K562 (cell line): ENCODE data around the gene HPSE2. TPM values are rescaled to one million over a fixed set of nuclear protein-coding genes. Genes with fewer than 3 reads are reported as not detected.

Source experiments
- ATAC-seq: fragments of 200-7000 bp; cut with Tn5 transposase; 3 replicates; pipeline ENCODE4 v1.9.1; 2020; ENCODE audit warnings: moderate library complexity
- BruUV-seq: library from RNA; stranded (reverse); fragments of 400-500 nt; replicated peaks from 2 replicates; lab custom pipeline; 2021; lab: Mats Ljungman, UMichigan
- CTCF ChIA-PET: fragments of 300-600 bp; formaldehyde crosslinking; extraction: SDS; loops from one replicate; lab custom pipeline; 2021; ENCODE audit warnings: low intra/inter-chr PET ratio; lab: Yijun Ruan, JAX
- POLR2A ChIA-PET: fragments of 300-600, 350-650 bp; sonication (Branson Sonifier 250); formaldehyde crosslinking; extraction: SDS; loops from one replicate; lab custom pipeline; 2021; ENCODE audit warnings: antibody characterized with exemption, inconsistent platforms; lab: Yijun Ruan, JAX
- DNase-seq, 4 experiments: peaks; one replicate each; pipeline versions ENCODE4 v3.0.0 to v3.0.0-alpha.2; 2011 to 2018; ENCODE audit warnings: low spot score in 3 of 4, mixed read lengths in 3 of 4; ENCODE audit errors: extremely low read depth in 1 of 4
- FAIRE-seq: peaks from 2 replicates; lab custom pipeline; 2011; peaks lifted over from hg19 to GRCh38; lab: Jason Lieb, UNC
- H2AFZ ChIP-seq: 2 replicates; pipeline ENCODE4 v1.6.0; 2011; ENCODE audit warnings: low read depth, low read length, control low read depth, inconsistent platforms
- H3K27ac ChIP-seq: fragments of 200-600 bp; 3 replicates; pipeline ENCODE4 v1.8.0; 2011; ENCODE audit warnings: low read depth, mild to moderate bottlenecking, control low read depth, inconsistent platforms, low read length, moderate library complexity, mixed read lengths; ENCODE audit errors: extremely low read depth
- H3K27me3 ChIP-seq, 2 experiments: fragments of 300-600 bp in 1 of 2; 2 replicates in 1 of 2; 3 replicates in 1 of 2; pipeline versions ENCODE4 v1.6.0 to v1.8.0; 2011; ENCODE audit warnings: inconsistent platforms in 2 of 2, low read length in 2 of 2, mild to moderate bottlenecking in 1 of 2, mixed read lengths in 1 of 2, moderate library complexity in 1 of 2; ENCODE audit not compliant: control insufficient read depth in 2 of 2, insufficient read depth in 2 of 2
- H3K36me3 ChIP-seq: fragments of 300-600 bp; 3 replicates; pipeline ENCODE4 v1.8.0; 2011; ENCODE audit warnings: mild to moderate bottlenecking, low read length, inconsistent platforms; ENCODE audit not compliant: control insufficient read depth, insufficient read depth
- H3K4me1 ChIP-seq, 2 experiments: fragments of 200-600 bp in 1 of 2; replicated peaks in 1 of 2; 2 replicates in 1 of 2; 3 replicates in 1 of 2; pipeline versions ENCODE4 v1.5.1 to v1.8.0; 2011; ENCODE audit warnings: inconsistent platforms in 2 of 2, low read length in 2 of 2, mild to moderate bottlenecking in 1 of 2, mixed read lengths in 1 of 2, moderate library complexity in 1 of 2; ENCODE audit not compliant: control insufficient read depth in 2 of 2, insufficient read depth in 2 of 2
- H3K4me2 ChIP-seq: 2 replicates; pipeline ENCODE4 v1.6.1; 2011; ENCODE audit warnings: low read length, control low read depth, inconsistent platforms, mixed read lengths; ENCODE audit not compliant: insufficient read depth
- H3K4me3 ChIP-seq: fragments of 200-600 bp; sonication (generic), shearing (Covaris generic); 2 replicates; pipeline ENCODE4 v1.5.1; 2016; ENCODE audit warnings: control low read depth, inconsistent platforms
- H3K79me2 ChIP-seq: fragments of 200-600 bp; 3 replicates; pipeline ENCODE4 v1.8.0; 2011; ENCODE audit warnings: low read length, inconsistent platforms; ENCODE audit not compliant: control insufficient read depth, insufficient read depth
- H3K9ac ChIP-seq, 2 experiments: 2 replicates each; pipeline versions ENCODE4 v1.6.0 to v1.6.1; 2011; ENCODE audit warnings: low read depth in 2 of 2, low read length in 2 of 2, control low read depth in 1 of 2, inconsistent platforms in 1 of 2, mild to moderate bottlenecking in 1 of 2, mixed read lengths in 1 of 2; ENCODE audit not compliant: insufficient read depth in 1 of 2
- H3K9me1 ChIP-seq: one replicate; pipeline ENCODE4 v1.6.0; 2011; ENCODE audit warnings: inconsistent platforms, mild to moderate bottlenecking, low read length, moderate library complexity; ENCODE audit not compliant: control insufficient read depth, insufficient read depth
- H3K9me3 ChIP-seq: replicated peaks from 2 replicates; pipeline ENCODE4 v1.5.1; 2011; ENCODE audit warnings: low read depth, low read length, inconsistent platforms; ENCODE audit not compliant: control insufficient read depth, insufficient read depth
- H4K20me1 ChIP-seq: replicated peaks from 2 replicates; pipeline ENCODE4 v1.6.1; 2011; ENCODE audit warnings: low read length, inconsistent platforms, mixed read lengths; ENCODE audit not compliant: control insufficient read depth, insufficient read depth
- CCNT2 ChIP-seq: IDR thresholded peaks from 2 replicates; pipeline ENCODE4 v1.6.1; 2011; ENCODE audit warnings: borderline replicate concordance, low read depth, mild to moderate bottlenecking, moderate library complexity, mixed read lengths, low read length; ENCODE audit not compliant: insufficient read length; ENCODE audit errors: extremely low read depth
- GTF2E2 ChIP-seq: fragments of 200-800 bp; sonication (Bioruptor generic); IDR thresholded peaks from 2 replicates; pipeline ENCODE4 v1.6.1; 2016; ENCODE audit warnings: missing genetic modification characterization, missing compliant biosample characterization
- HSF4 ChIP-seq: fragments of 250-450 bp; sonication (Bioruptor Pico); IDR thresholded peaks from 2 replicates; pipeline ENCODE4 v2.1.2; 2022; ENCODE audit warnings: mild to moderate bottlenecking, moderate library complexity, borderline replicate concordance
- LCOR ChIP-seq: sonication (generic); formaldehyde crosslinking; IDR thresholded peaks from 2 replicates; pipeline ENCODE4 v1.8.0; 2022; ENCODE audit warnings: mild to moderate bottlenecking, missing genetic modification reagents
- MYC ChIP-seq, 2 experiments: fragments of 250-450 bp in 1 of 2; sonication (Bioruptor Pico) in 1 of 2; IDR thresholded peaks; 2 replicates each; pipeline versions ENCODE4 v1.5.1 to v1.6.1; 2012 to 2021; ENCODE audit warnings: low read depth in 2 of 2, borderline replicate concordance in 1 of 2, improper control_type of control experiment in 1 of 2, low read length in 1 of 2, mild to moderate bottlenecking in 1 of 2, moderate library complexity in 1 of 2
- NEUROD1 ChIP-seq: fragments of 150-350 bp; IDR thresholded peaks from 2 replicates; pipeline ENCODE4 v1.6.1; 2014; ENCODE audit warnings: borderline replicate concordance, low read length, low read depth; ENCODE audit not compliant: partially characterized antibody
- NRF1 ChIP-seq, 2 experiments: fragments of 450-650 bp; IDR thresholded peaks in 1 of 2; conservative IDR thresholded peaks in 1 of 2; 2 replicates each; pipeline ENCODE4 v1.6.1; 2014; ENCODE audit warnings: mild to moderate bottlenecking in 2 of 2
- SNRNP70 ChIP-seq: fragments of 200-400 bp; formaldehyde crosslinking; optimal IDR thresholded peaks from 2 replicates; pipeline ENCODE3; 2017; ENCODE audit warnings: low read depth, low read length
- ZNF324 ChIP-seq: fragments of 250-450 bp; sonication (Bioruptor Pico); IDR thresholded peaks from 2 replicates; pipeline ENCODE4 v1.4.0; 2020; ENCODE audit warnings: mild to moderate bottlenecking
- ZNF395 ChIP-seq: fragments of 200-800 bp; sonication (Bioruptor generic); IDR thresholded peaks from 2 replicates; pipeline ENCODE4 v1.6.1; 2017; ENCODE audit warnings: missing genetic modification characterization, missing compliant biosample characterization
- ZNF507 ChIP-seq: conservative IDR thresholded peaks from 2 replicates; pipeline ENCODE4 v1.6.1; 2017; ENCODE audit warnings: missing genetic modification characterization, missing compliant biosample characterization
- WGBS: fragments of 100-300 bp; shearing (Covaris generic); methylation state at CpG from one replicate; pipeline ENCODE4 v1.1.6; 2016; ENCODE audit warnings: low coverage, mixed read lengths; ENCODE audit not compliant: insufficient coverage; ENCODE audit errors: missing lambda C conversion rate; 5-methylcytosine and 5-hydroxymethylcytosine counted together
- in situ Hi-C: fragments of 300-500 bp; cut with MboI; formaldehyde crosslinking; loops from 4 replicates; pipeline ENCODE4 v1.15.0; 2018; ENCODE audit warnings: inconsistent platforms, mixed read lengths
- intact Hi-C: fragments of 100-400 bp; cut with micrococcal nuclease; formaldehyde crosslinking; loops from 2 replicates; pipeline ENCODE4 v1.14.2; 2022
- polyA plus RNA-seq, 8 experiments: library from polyadenylated mRNA; depleted of rRNA in 4 of 8; stranded (reverse) in 5 of 8; unstranded in 3 of 8; fragments of >200 nt; fragmentation: Nextera tagmentation in 2 of 8; fragmentation: Illumina TruSeq in 1 of 8; extraction: Ambion mirVana in 2 of 8; extraction: Trizol in 1 of 8; gene quantifications; 2 replicates each; pipeline versions ENCODE4 v1.2.1 to v1.2.3, GENCODE V29; 2011 to 2014; ENCODE audit warnings: inconsistent platforms in 1 of 8, missing spikeins in 1 of 8
- total RNA-seq, 7 experiments: library from RNA; depleted of rRNA in 6 of 7; stranded (reverse); fragments of >200 nt in 6 of 7; fragmentation: Illumina TruSeq in 2 of 7; extraction: Trizol in 2 of 7; gene quantifications; 2 replicates each; pipeline versions ENCODE4 v1.2.1 to v1.2.3, GENCODE V29; 2011 to 2021; ENCODE audit warnings: low replicate concordance in 1 of 7

HPSE2 gene
- total and polyA plus RNA-seq, 9 of the 15 experiments (the other 6 are each of a cell fraction or from before 2014, with no cell fraction given), result 0.03 to 0.10 (median 0.04) TPM; not detected in 2

GRCh38 chr10:98694014-98694413, 541.6 kb downstream of the HPSE2 start (continued):
- no peak for TF ChIP-seq CCNT2
- TF ChIP-seq ZNF395 (CRISPR knock-in tag), result no peak
- no peak for TF ChIP-seq GTF2E2 (tag)
- no peak for TF ChIP-seq MYC (IDR thresholded peaks at IDR 0.05; ENCODE audit: low read depth, low read length)
- TF ChIP-seq MYC (CRISPR knock-in tag; IDR thresholded peaks at IDR 0.05; ENCODE audit: borderline replicate concordance, low read depth), result no peak
- no peak for TF ChIP-seq SNRNP70
- no peak for TF ChIP-seq ZNF324 (CRISPR knock-in tag)
- TF ChIP-seq LCOR (CRISPR knock-in tag), result no peak

GRCh38 chr10:98687685-98688084, 548.0 kb downstream of the HPSE2 start:
- Histone ChIP-seq H4K20me1 (no peaks in the 10 kb centered on the region), H2AFZ (no peak overlapping the region), H3K9ac (no peak overlapping the region), H3K36me3 (no peaks in the 10 kb centered on the region), H3K79me2 (no peaks in the 10 kb centered on the region), H3K27ac (no peak overlapping the region), H3K9me3 (no peaks in the 10 kb centered on the region), H3K9me1 (no peaks in the 10 kb centered on the region), H3K27me3 (no peaks in the 10 kb centered on the region), H3K4me1 (no peaks in the 10 kb centered on the region; a peak in 1 of 5 replicates), H3K4me3 (no peak overlapping the region), H3K4me2 (no peak overlapping the region)
- in situ Hi-C loops, result no loop called here
- WGBS, result 0% methylated on average over 1 of the region's 1 CpG
- CTCF ChIA-PET, result no interaction called here
- no peak for DNase-seq
- ATAC-seq, result no peak
- FAIRE-seq, result no peak
- BruUV-seq, result no TSS peak
- POLR2A ChIA-PET, result no interaction called here
- TF ChIP-seq HSF4 (CRISPR knock-in tag) (no peak), ZNF507 (peak; percentile 81), NRF1 (conservative IDR thresholded peaks at IDR 0.05 in 1 of 2, IDR thresholded peaks at IDR 0.05 in 1 of 2) (no peak), NEUROD1 (no peak)
- intact Hi-C loops, result no loop called here
